GM21360 (cell line): ENCODE measurements around the gene C1QTNF5.

Experiments used
- ATAC-seq: cut with Tn5 transposase; IDR thresholded peaks from one replicate; pipeline ENCODE4 v1.9.1; 2021; ENCODE audit warnings: mild to moderate bottlenecking, moderate library complexity; ENCODE audit not compliant: unreplicated experiment

C1QTNF5 gene

DNA sequence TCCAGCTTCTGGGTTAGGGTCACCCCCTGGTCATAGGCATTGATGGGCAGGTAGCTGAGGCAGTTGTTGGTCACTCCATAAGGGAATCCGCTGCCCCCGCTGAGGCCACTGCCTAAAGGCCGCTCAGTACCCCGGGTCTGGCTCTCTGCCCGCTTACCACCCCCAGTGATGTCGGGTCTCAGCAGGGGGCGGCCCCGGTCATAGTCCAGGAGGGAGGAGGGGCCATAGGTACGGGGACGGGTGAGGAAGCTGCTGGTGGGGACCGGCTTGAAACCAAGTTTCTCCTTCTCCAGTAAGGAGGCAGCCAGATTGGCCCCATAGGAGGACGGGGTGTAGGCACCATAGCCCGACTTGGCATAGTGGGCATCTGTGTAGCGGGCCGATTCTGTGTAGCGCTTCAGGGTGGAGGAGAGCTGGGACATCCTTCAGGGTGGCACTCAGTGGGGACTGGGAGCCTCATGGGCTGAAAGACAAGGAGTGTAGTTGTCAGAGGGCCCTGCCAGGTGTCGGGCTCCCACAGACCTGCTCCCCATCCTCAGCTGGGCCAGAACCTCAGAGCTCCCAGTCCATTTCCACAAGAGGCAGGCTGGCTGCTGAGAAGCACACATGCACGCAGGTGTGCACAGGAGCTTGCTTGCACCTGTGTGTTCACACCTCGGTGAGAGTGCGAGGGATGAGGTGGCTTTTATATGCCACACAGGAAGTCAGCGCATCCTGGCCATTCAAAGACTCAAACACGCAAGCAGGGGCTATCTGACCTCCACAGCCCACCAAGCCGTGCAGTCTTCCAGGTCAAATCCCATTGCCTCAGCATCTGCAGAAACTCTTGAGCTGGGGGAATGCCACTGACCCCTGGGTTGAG is 32.6 kb upstream of the C1QTNF5 start:
- no peak for ATAC-seq

DNA sequence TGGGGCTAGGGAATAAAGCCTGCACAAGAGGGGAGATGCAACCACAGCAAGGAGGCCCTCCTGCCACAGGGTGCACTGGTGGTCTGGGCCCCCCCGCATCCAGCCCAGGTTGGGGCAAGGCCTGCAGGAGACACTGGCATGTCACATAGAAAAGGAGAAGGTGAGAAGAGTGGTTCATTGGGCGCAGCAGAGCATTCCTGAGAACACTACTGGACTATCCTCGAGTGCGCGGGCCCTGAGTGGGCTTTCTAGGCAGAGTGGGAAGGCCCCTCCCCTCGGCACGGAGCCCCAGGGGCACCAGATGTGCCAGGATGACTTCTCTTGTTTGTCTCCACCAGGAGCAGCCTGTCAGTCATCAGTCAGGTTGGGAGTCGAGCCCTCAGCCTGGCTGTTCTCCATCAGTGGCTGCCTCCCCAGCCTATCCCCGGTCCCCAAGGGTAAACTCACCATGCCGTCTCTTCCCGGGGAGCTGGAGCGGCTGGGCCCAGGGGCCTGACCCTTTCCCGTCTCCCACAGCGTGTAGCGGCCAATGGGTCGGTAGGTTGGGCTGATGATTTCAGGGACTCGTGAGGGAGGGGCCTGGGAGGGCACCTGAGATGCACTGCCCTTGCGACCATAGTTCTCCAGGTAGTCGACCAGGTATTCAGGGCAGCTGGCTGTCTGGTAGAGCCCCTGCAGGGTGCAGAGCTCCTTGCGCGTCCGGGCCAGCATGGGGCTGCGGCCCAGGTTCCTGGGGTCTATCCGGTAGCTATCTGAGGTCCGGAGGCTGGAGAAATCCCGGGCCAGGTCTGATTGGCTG is 31.8 kb upstream of the C1QTNF5 start:
- no peak for ATAC-seq

DNA sequence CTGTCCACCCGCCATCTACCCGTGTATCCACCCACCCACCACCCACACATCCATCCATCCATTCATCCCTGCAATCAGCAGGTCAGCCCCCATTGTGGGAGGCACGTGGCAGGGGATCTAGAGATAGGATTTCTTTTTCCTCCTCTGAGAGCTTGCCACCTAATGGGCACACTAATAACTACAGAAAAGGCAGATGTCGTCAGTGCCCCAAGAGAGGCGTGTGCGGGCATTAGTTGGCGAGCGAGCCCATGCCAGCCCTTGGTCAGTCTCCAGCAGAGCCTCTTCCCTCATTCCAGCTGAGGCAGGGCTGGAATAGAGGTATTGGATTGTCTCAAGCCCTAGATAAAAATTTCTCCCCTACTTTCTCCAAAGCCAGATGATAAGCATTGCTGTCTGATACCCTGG is 31.1 kb upstream of the C1QTNF5 start:
- ATAC-seq = no peak

DNA sequence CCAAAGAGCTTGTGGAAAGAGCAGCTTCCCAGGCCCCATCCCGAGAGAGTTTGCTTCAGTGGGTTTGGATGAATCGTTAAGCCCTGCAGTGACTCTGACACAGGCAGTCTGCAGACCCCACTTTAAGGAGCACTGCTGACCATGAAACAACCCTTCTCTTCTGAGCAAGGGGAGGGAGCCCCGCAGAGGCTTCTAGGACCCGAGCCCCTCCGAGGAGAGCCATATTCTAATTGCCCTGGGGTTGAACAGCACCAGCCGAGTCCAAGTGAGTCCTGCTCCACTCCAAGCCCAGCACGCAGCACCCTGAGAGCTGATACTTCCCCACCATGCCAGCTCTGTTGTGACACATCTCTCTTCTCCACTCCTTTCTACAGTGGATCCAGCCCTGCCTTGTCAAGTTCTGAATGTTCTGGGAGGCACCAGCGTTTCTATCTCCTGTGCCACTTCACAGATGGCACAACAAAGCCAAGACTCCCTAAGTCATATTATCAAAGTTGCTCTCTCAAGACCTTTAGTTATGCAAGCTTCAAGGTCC is 30.5 kb upstream of the C1QTNF5 start:
- no peak for ATAC-seq

DNA sequence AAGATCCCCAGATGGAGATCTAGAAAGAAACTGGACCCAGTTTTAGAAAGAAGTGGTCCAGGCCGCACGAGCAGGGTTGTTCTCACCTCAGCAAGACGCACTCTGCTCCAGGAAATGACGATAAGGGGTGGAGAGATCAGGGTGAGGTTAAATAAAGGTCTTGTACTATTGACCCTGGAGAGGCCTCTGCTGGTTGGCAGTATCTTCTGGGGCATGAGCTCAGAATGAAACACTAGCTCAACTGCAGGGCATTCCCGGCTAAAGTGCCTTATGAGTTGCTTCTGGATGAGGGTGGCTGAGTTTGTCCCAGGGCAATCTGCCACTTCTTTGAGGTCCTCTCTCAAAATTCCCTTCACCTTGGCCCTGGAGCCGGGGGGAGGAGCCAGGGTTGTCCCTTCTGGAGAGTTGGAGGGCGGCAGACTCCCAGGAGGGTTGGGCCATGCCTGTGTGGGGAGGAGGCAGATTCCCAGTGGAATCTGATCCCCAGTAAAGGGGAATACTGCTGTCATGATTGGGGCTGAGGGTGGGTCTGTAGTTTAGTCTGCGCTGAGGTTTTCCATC is 29.9 kb upstream of the C1QTNF5 start:
- ATAC-seq = no peak

DNA sequence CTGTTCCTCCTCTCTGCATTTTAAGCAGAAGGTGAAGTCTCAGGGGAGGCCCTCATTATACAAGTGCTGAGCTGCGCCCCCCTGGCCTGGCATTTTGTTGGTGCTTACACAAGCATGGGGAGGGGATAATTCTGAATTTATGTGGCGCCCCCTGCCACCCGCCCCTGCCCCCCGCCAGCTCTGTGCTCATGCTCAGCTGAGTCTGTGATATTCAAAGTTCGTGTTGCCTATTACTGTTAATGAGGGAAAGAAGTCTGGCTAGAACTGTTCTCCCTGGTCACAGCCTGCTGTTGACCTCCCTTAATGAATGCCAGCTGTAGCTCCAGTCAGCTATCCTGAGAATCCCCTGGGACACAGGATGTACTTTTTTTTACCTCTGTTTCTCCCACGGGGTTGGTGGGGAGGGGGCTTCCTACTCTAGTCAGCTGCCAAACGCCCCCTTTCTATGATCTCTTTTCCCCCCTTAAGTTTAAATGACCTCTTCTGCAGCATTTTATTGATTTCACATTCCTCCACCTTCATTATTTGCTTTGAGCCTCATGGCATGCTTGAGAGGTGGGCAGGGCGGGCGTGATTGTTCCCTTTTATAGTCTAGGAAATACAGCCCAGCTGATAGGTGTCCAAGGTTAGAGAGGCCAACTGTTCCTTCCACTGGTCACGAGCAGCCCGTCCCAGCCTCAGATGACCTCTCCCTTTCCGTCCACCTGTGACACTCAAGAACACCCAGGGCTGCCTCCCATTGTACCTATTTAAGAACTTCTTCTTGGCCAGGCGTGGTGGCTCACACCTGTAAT is 28.6 kb upstream of the C1QTNF5 start:
- no peak for ATAC-seq

DNA sequence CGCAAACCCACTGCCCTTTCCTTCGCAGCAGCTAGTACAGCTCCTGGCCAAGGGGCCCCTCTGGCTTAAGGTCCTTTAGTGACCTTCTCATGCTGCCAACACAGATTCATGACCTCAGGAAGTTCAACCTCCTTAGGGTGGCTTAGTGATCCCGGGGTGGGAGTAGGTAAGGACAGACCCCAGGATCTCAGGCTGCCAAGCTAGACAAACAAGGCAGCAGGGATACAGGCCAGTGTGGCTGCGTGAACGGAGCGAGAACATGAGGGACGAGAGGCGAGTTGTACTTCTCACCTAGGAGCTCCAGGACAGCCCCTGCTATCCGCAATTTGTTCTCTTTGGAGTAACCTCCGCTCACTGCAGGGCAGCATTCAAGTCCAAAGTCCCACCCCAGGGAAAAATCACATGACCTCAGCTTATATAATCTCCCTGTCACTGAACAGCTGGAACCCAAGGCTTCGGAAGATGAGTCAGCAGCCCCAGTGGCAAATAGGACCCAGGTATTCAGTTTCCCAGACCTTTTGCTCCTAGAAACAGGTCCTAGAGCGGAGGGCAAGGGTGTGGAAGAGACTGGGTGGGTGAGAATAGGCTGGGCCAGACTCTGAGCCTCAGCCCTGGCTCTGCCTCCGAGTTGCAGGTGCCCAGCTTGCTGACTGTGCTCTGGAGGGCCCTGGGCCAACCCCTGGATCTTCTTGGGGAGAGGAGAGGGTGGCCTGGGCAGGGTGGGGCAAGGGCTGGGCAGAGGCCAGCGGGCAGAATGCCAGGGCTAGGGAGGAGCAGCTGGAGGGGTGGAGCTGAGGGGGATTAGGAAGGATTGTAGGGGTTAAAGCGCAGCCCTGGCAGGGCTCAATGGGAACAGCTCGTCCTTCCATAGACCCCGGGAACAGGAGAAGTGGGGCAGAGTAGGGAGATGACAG is 27.7 kb upstream of the C1QTNF5 start:
- ATAC-seq = no peak

DNA sequence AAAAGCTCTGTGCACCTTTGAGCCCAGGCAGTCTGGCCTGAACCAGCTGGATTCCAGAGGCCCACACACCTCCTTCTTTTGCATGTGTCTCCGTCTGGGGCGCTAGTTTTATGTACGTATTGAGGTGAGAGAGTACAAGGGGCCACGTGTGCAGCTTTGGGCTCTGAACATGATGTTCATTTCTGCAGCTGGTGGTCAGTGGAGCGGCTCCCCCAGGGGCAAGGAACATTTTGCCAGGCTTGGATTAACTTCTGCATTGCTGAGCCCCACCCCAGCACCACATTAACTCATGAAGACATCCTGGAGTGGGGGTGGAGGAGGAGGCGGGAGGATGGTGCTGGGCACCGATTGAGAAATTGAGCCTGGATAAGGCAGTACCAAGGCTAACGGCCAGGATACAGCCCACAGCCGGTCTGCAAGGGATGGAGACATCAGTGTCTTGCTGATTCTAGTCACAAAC is 27.0 kb upstream of the C1QTNF5 start:
- ATAC-seq = no peak

DNA sequence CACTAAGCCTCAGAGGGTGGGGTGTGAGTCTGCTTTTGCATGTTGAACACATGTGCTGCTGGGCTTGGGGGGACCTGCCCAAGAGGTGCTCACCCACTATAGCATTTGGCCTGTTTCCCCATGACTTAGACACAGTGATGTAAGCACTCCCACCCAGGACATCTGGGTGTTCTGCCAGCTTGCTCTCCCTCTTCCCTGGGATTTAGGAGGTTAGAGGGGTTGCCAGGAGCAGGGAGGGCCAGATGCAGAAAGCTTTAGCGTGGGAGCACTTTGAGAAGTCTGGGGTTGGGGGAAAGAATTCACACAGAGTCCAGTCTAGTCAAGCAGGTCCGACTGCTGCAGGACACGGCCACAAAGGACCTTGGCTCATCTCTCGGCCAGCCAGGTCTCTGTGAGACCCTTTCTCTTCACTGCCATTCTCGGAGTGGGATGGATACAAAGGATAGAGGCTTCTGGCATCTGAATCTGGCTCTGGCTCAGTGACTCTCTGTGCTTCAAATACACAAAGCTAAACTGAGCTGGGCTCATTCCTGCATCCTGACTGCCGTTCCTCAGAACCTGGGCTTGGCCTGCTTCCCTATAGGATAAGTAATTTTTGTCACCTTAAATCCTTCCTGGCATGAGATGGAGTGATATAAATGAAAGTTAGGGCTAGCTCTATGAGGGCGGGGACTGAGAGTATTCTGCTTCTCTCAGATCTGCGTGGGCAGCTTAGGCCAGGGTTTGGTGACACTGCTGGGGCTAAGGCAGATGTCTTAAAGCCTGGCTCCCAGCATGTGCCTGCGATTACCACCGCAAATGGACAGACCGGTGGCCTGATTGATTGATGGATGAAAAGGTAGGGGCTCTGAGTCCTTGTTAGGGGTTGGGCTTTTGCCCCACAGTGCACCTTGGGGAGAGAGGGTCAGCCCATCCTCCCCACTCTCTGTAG is 26.3 kb upstream of the C1QTNF5 start:
- ATAC-seq = no peak

DNA sequence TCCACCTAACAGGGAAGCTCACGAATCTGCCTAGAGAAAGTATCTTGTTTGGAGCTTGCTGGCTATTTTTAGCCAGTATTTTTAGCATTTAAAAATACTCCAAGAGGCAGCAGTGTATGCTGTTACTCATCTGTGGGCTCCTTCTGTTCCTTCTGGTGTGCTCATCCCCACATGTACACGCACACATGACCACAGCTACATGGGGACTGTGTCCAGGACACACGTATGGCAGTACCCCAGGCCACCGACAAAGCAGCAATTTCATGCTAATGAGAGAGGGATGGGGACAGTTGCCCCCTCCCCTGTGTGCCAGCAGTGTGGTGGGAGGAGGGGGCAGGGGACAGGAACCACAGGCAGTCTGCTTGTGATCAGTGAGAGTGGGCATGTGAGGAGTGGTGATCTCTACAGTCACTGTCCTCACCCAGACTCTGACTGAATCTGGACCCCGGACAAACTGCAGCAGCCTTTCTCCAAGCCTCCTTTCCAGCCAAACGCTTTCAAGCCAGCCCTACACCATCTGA is 24.4 kb upstream of the C1QTNF5 start:
- ATAC-seq = no peak

DNA sequence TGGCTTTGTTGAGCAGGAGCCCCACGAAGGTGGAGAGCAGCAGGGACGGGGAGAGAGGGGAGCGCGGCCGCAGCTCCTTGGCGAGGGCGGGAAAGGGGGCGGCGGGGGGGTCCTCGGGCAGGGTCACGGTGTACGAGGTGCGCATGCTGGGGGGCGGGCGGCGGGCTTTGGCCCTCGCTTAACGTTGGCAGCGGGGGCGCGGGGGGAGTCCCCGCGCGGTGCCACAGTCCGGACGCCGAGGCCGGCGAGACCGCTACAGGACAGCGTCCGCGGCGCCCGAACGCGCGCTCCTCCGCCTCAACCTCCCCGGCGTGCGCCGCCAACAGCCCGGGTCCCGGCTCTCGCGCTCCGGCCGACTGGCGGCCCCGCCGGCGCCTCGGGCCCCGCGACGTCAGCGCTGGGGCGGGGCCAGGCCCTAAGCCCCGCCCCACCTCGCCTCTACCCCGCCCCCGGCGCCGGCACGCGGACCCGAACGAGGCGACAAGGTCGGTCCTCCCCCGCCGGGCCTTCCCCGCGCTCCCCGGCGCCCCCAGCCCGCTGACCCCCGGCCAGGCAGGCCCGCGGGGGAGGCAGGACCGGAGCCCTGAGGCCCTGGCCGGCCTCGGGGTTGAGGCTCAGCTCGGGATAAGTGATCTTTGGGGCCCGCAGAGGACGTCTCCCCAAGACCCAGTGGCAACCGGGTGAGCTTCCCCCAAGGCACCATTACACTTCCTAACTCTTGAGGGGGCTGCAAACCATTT is 23.3 kb upstream of the C1QTNF5 start:
- no peak for ATAC-seq

DNA sequence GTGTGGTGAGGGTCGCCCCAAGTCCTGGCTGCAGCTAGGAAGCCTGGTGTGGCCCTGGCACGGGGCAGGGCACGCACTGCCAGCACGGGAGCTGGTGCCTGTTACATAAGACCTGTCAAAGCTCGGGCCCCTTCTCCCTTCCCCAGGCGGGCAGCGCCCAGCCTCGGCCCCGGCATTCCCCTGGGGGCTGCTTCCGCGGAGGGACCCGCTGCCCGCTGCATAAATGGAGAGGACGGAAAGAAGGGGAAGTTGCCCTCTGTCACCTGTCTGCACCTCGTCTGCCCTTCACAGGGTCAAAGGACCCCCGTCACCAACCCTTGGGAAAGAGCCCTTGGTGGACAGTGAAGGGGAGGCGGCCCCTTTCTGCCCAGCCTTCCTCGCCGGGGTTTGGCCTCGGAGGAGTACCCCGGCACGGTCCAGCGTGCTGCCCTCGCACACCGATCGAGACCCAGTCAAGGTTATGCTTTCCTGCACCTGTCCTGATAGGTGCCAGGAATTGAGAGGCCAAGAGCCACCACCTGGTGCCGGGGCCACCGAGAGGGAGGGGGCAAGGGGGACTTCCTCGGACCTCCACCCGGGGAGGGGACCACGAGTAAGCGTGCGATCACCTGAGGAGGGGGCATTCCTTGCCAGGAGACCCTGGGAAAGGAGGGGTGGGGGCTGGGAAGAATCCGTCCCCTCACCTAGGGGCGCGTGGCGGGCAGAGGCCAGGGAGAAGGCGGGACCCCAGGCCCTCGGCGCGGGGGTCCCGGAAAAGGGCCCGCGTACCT is 22.6 kb upstream of the C1QTNF5 start:
- no peak for ATAC-seq

DNA sequence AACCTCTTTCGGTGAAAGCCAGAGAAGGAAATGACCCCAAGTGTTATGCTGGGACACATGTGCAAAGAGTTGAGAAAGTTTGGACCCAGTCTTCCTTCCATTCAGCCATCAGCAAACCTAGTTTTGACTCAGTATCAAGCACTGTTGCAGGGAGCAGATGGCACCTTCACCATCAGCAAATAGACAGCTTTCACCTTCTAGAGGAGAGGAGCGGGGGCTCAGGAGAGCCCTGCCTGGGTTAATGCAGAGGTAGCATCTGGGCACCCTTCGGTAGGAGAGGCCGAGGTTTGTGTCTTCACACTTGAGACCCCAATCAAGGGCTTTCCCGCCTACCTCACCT is 22.0 kb upstream of the C1QTNF5 start:
- no peak for ATAC-seq

DNA sequence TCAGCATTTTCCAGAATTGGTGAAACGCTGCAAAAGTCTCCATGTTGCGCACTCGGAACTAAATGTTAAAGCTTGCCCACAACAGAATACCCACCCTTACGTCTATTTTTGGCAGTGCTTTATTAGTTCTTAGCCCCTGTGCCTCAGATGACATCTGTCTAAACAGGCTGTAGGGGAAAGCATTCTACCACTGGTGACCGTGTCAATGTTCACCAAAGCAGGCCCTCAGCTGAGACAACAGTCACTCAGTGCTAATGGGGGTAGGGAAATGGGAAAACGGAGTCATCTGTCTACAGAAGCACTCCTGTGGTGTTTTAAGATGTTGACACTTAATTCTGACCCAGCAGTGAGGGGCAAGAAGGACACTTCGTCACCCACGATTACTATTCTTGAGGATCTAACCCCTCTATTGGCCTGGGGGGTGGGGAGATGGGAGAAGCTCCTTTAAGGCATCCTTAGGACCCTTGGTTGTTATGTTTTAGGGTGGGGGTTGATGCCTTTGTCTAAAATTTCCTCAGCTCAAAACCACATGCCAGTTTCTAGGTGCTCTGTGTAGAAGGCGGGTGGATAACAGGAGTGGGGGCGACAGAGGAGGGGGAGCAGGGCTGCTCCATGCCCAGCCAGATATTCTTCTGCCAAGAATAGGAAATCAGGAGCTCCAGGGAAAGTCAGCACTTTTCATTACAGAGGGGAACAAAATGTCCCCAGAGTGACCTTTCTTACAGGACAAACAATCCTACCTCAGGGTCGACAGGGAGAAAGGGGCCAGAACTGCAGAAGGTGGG is 21.4 kb upstream of the C1QTNF5 start:
- no peak for ATAC-seq

DNA sequence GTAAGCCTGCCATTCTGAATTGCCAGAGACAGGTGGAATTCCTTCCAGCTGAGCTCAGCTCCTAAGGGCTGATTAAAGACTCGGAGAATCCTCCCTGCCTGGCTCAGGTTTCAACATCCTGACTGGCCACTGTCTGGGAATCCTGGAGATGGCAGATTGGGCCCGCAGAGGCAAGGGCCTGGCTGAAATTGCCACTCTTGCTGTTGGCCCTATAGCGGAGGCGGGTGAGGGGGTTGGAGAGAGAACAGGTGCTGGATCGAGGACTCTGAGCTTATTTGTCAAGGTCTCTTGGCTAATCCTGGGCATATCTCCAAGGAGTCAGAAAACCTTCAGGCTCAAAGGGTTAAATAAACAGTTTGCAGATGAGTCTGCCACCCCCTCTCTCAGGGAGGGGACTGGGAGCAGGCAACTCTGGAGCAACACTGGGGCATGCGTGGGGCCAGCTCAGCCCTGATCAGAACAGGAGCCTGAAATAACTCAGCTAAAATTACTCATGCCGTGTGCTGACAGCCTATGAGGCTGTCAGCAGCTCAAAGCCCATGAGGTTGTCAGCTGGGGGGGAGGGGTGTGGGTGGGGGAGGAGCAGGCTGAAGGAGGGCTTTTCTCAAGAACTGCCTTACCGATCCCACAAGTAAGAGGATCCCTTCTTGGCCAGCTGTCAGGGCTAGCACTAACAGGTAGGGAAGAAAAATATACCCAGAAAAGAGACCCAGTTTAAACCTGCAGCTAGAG is 20.5 kb upstream of the C1QTNF5 start:
- no peak for ATAC-seq
